Cardiac fibroblast (primary cell): ENCODE measurements around the gene MMS22L.

Experiments
- DNase-seq, 2 donors: peaks; one replicate each; pipeline versions ENCODE4 v3.0.0 to v3.0.0-alpha.2; 2010; ENCODE audit warnings: low read depth in 2 of 2
- H3K4me3 ChIP-seq, 2 donors: replicated peaks in 1 of 2; 1 replicate in 1 of 2; 2 replicates in 1 of 2; pipeline ENCODE4 v1.5.1; 2011; ENCODE audit warnings: low read depth in 2 of 2, low read length in 2 of 2, mild to moderate bottlenecking in 2 of 2, moderate library complexity in 1 of 2
- TF ChIP-seq, protein P1 (sequence below): IDR thresholded peaks from one replicate; pipeline ENCODE4 v1.5.1; 2011; ENCODE audit warnings: low read depth, mild to moderate bottlenecking, low read length, inconsistent platforms

The MMS22L gene

DNA sequence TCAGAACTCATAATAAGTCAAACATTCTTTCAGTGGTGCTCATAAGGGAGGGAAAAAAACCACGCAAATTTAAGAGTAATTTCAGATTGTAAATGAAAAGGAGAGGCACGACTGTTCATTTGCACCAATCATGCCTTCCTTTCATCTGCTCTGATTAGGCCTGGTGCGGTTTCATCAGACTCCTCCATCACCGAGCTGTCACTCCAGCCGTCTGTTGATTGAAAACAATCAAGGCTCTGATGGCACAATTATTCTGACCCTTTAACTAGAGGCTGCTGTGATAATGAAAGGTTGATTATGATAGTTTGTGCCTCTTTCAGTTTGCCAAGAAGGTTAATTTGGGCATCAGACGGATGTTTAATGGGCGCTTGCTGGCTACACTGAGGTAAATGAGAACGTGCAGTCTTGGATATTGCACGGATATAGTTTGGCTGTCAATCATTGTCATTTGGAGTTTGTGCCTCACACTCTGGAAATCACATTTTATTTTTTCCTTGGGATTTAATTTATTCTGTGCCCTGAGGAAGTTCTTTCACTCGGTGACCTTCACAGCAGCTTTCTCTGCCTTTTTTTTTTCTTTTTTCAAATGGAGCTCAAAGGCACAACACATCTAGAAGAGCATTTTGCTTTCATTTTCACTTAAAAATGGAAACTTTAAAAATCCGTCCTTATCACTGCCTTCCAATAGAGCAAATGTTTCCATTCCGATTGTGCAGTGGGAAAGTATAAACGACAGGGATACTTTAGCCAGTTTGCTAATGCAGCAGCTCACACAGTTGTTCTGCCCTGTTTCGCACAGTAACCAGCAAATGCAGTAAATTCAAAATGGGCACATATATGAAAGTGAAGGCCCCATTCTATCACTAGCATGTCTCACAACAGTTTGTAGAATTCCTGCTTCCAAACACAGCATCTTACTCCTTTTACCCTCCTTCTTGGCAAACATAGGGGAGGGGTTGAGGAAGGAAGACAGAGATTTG lies 185.7 kb downstream of the MMS22L start:
- no peak overlapping the region for H3K4me3 ChIP-seq
- TF ChIP-seq, protein P1, sequence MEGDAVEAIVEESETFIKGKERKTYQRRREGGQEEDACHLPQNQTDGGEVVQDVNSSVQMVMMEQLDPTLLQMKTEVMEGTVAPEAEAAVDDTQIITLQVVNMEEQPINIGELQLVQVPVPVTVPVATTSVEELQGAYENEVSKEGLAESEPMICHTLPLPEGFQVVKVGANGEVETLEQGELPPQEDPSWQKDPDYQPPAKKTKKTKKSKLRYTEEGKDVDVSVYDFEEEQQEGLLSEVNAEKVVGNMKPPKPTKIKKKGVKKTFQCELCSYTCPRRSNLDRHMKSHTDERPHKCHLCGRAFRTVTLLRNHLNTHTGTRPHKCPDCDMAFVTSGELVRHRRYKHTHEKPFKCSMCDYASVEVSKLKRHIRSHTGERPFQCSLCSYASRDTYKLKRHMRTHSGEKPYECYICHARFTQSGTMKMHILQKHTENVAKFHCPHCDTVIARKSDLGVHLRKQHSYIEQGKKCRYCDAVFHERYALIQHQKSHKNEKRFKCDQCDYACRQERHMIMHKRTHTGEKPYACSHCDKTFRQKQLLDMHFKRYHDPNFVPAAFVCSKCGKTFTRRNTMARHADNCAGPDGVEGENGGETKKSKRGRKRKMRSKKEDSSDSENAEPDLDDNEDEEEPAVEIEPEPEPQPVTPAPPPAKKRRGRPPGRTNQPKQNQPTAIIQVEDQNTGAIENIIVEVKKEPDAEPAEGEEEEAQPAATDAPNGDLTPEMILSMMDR = no peak
- peak; percentile 3 to 5 for DNase-seq

DNA sequence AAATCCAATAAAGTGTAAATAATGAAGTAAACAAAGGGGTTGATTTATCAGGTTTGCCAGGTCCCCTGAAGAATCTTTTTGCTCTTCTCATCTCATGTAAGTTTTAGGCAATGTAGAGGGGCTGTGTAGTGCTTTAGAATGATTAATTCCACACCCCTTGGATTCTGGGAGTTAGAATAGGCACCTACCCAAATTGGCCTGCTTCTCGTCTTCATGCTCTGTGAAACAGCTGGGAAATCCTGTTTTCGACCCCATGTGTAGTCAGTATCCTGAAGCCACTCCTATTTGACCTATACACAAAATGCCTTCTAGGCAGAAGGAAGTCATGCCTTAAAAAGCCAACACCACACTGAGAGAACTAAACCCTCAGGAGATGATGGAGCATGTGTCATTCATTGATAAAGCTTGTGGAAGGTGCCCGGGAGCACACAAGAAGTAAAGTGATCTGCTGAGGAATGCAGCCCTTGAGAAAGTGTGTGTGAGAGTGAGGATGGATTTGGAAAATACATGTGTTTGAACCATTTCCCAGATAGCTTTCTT lies 187.6 kb downstream of the MMS22L start:
- H3K4me3 ChIP-seq = no peak overlapping the region
- TF ChIP-seq, protein P1 = no peak
- DNase-seq = no peak

GRCh38 chr6:97094376-97094775 lies 188.6 kb downstream of the MMS22L start:
- DNase-seq = no peak
- TF ChIP-seq, protein P1 = no peak
- H3K4me3 ChIP-seq = no peak overlapping the region

DNA sequence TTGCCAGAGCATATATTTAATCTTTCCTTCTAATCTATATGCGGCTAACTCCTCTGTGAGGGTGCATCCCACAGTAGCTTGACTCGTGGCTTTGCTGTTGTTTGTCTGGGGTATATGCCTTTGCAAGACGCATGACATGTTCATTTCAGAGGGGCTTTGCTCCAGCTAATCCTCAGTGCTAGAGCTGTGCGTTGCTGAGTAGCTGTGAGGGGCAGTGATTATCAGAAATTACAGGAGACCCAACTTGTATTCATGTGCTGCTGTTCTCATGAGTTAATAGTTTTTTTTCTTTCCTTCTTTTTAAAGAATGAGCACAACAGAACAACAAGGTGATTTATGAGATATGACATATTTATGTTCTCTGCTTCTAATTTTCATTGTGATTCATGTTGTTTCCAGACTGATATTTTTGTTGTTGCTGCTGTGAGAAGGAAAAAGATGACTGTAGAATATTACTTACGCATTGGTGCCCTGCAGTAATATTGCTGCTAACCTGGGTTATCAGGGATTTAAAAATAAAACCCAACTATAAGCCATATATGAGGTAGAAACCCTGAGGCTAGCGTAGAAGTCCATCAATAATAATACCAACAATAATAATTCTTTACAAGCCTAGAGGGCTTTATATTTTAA lies 190.2 kb downstream of the MMS22L start:
- TF ChIP-seq, protein P1 = no peak
- H3K4me3 ChIP-seq = no peak overlapping the region
- DNase-seq = no peak
